HG03575 (cell line): ENCODE measurements around the gene CENPX.

Experiments used
- ATAC-seq: cut with Tn5 transposase; IDR thresholded peaks from one replicate; pipeline ENCODE4 v1.9.1; 2021; ENCODE audit not compliant: unreplicated experiment, insufficient number of reproducible peaks, low FRiP score; ENCODE audit errors: extremely low read depth

The CENPX gene

GRCh38 chr17:82055965-82056728, 33.5 kb upstream of the CENPX start:
- no peak for ATAC-seq

GRCh38 chr17:82055023-82055964, 32.6 kb upstream of the CENPX start:
- no peak for ATAC-seq

GRCh38 chr17:82054351-82055022, 31.8 kb upstream of the CENPX start:
- no peak for ATAC-seq

- ATAC-seq: no peak
These were observed 31.0 kb upstream of the CENPX start for GRCh38 chr17:82053556-82054263.

- ATAC-seq: no peak
These were observed 30.5 kb upstream of the CENPX start for GRCh38 chr17:82053130-82053529.

GRCh38 chr17:82052638-82053059, 30.0 kb upstream of the CENPX start:
- no peak for ATAC-seq

- ATAC-seq: no peak
These were observed 29.3 kb upstream of the CENPX start, which contains the start of the genes GPS1 and RFNG for GRCh38 chr17:82051776-82052637. GPS1 (plus strand) TSS chr17:82051898; CDS start chr17:82051932, 34 bp downstream. RFNG (minus strand) TSS chr17:82051811; CDS start chr17:82051766, 45 bp downstream.

- no peak for ATAC-seq
These were observed 28.3 kb upstream of the CENPX start for GRCh38 chr17:82050761-82051641.

GRCh38 chr17:82050152-82050760, 27.6 kb upstream of the CENPX start:
- no peak for ATAC-seq

GRCh38 chr17:82049521-82049971, 26.9 kb upstream of the CENPX start:
- ATAC-seq: no peak

- ATAC-seq: no peak
These were observed 26.4 kb upstream of the CENPX start for GRCh38 chr17:82049106-82049505.

- no peak for ATAC-seq
These were observed 25.9 kb upstream of the CENPX start for GRCh38 chr17:82048571-82048971.

GRCh38 chr17:82047914-82048570, 25.4 kb upstream of the CENPX start:
- no peak for ATAC-seq

- ATAC-seq: no peak
These were observed 24.7 kb upstream of the CENPX start for GRCh38 chr17:82047379-82047778.

- ATAC-seq: no peak
These were observed 24.2 kb upstream of the CENPX start for GRCh38 chr17:82046903-82047302.

GRCh38 chr17:82045936-82046484, 23.3 kb upstream of the CENPX start:
- ATAC-seq: no peak
